CD14-positive monocyte (primary cell): ENCODE measurements around the gene NTN4. TPM values are rescaled to one million over a fixed set of nuclear protein-coding genes. Genes with fewer than 3 reads are reported as not detected.

Experiments
- DNase-seq, 3 donors: peaks; one replicate each; pipeline ENCODE4 v3.0.0-alpha.2; 2011 to 2022
- H2AFZ ChIP-seq: 2 replicates; pipeline ENCODE4 v1.6.0; 2012; ENCODE audit warnings: mild to moderate bottlenecking, low read depth, low read length, inconsistent platforms; ENCODE audit not compliant: insufficient read depth, poor library complexity, severe bottlenecking
- H3K27ac ChIP-seq, 2 donors: 1 replicate in 1 of 2; 2 replicates in 1 of 2; pipeline ENCODE4 v1.5.1; 2012 to 2013; ENCODE audit warnings: low read length in 2 of 2, control low read depth in 1 of 2, inconsistent platforms in 1 of 2, low read depth in 1 of 2, mild to moderate bottlenecking in 1 of 2
- H3K27me3 ChIP-seq, 2 donors: one replicate each; pipeline versions ENCODE4 v1.6.0 to v1.6.1; 2011 to 2013; ENCODE audit warnings: low read length in 2 of 2; ENCODE audit not compliant: control insufficient read depth in 2 of 2, insufficient read depth in 2 of 2
- H3K36me3 ChIP-seq, 2 donors: replicated peaks in 1 of 2; 1 replicate in 1 of 2; 2 replicates in 1 of 2; pipeline versions ENCODE4 v1.5.1 to v1.6.1; 2012 to 2013; ENCODE audit warnings: low read length in 2 of 2, control low read depth in 1 of 2, inconsistent platforms in 1 of 2, mild to moderate bottlenecking in 1 of 2; ENCODE audit not compliant: insufficient read depth in 2 of 2, control insufficient read depth in 1 of 2
- H3K4me1 ChIP-seq, 2 donors: 1 replicate in 1 of 2; 2 replicates in 1 of 2; pipeline versions ENCODE4 v1.5.1 to v1.6.1; 2012 to 2013; ENCODE audit warnings: low read length in 2 of 2, control low read depth in 1 of 2, inconsistent platforms in 1 of 2, mild to moderate bottlenecking in 1 of 2, moderate library complexity in 1 of 2; ENCODE audit not compliant: insufficient read depth in 2 of 2, control insufficient read depth in 1 of 2
- H3K4me2 ChIP-seq: replicated peaks from 2 replicates; pipeline ENCODE3; 2012; ENCODE audit warnings: low read length, moderate library complexity, mild to moderate bottlenecking; ENCODE audit not compliant: poor library complexity, severe bottlenecking; ENCODE audit errors: extremely low read depth
- H3K4me3 ChIP-seq, 3 experiments: fragments of 200-600 bp in 1 of 3; sonication (generic) in 1 of 3; replicated peaks in 1 of 3; 1 replicate in 2 of 3; 2 replicates in 1 of 3; pipeline ENCODE4 v1.5.1; 2011 to 2013; ENCODE audit warnings: low read length in 3 of 3, mild to moderate bottlenecking in 3 of 3, control low read depth in 2 of 3, low read depth in 2 of 3, inconsistent platforms in 1 of 3, moderate library complexity in 1 of 3
- H3K79me2 ChIP-seq: 2 replicates; pipeline ENCODE4 v1.6.0; 2012; ENCODE audit warnings: mild to moderate bottlenecking, control low read depth, inconsistent platforms, low read length, moderate library complexity; ENCODE audit not compliant: insufficient read depth
- H3K9ac ChIP-seq: 2 replicates; pipeline ENCODE4 v1.6.0; 2017; ENCODE audit warnings: low read length, mild to moderate bottlenecking; ENCODE audit not compliant: insufficient read depth, poor library complexity, severe bottlenecking
- H3K9me3 ChIP-seq, 2 donors: replicated peaks in 1 of 2; 1 replicate in 1 of 2; 2 replicates in 1 of 2; pipeline versions ENCODE4 v1.5.1 to v1.6.1; 2012 to 2013; ENCODE audit warnings: low read length in 2 of 2, control low read depth in 1 of 2; ENCODE audit not compliant: control insufficient read depth in 1 of 2, insufficient read depth in 1 of 2
- H4K20me1 ChIP-seq: 2 replicates; pipeline ENCODE4 v1.6.0; 2012; ENCODE audit warnings: mild to moderate bottlenecking, low read length, control low read depth, moderate library complexity; ENCODE audit not compliant: insufficient read depth
- H3K27ac Mint-ChIP-seq, 7 donors: one replicate each; pipeline ENCODE4 v1.8.0; 2020; ENCODE audit warnings: mild to moderate bottlenecking in 7 of 7, mixed read lengths in 7 of 7, moderate library complexity in 6 of 7, inconsistent platforms in 2 of 7
- H3K27me3 Mint-ChIP-seq, 3 donors: one replicate each; pipeline ENCODE4 v1.8.0; 2021 to 2022; ENCODE audit warnings: low read depth in 3 of 3, mild to moderate bottlenecking in 3 of 3, mixed read lengths in 3 of 3, moderate library complexity in 3 of 3, inconsistent platforms in 1 of 3
- H3K36me3 Mint-ChIP-seq, 2 donors: one replicate each; pipeline ENCODE4 v1.8.0; 2020; ENCODE audit warnings: mixed read lengths in 2 of 2, inconsistent platforms in 1 of 2, mild to moderate bottlenecking in 1 of 2
- H3K4me1 Mint-ChIP-seq: one replicate; pipeline ENCODE4 v1.8.0; 2020; ENCODE audit warnings: mild to moderate bottlenecking, mixed read lengths
- H3K4me3 Mint-ChIP-seq, 2 donors: one replicate each; pipeline ENCODE4 v1.8.0; 2020; ENCODE audit warnings: mild to moderate bottlenecking in 2 of 2, mixed read lengths in 2 of 2, moderate library complexity in 1 of 2
- H3K9me3 Mint-ChIP-seq, 7 donors: one replicate each; pipeline ENCODE4 v1.8.0; 2020 to 2022; ENCODE audit warnings: mixed read lengths in 7 of 7, mild to moderate bottlenecking in 6 of 7, moderate library complexity in 6 of 7, inconsistent platforms in 2 of 7
- CTCF ChIP-seq: fragments of 200-600 bp; IDR thresholded peaks from one replicate; pipeline ENCODE4 v1.8.0; 2022; ENCODE audit warnings: antibody characterized with exemption, mild to moderate bottlenecking
- WGBS: methylation state at CpG from one replicate; pipeline ENCODE4 v1.1.5; 2013; ENCODE audit warnings: missing lambda C conversion rate; ENCODE audit not compliant: insufficient coverage; 5-methylcytosine and 5-hydroxymethylcytosine counted together
- intact Hi-C, 2 donors: fragments of 100-400 bp; cut with micrococcal nuclease; formaldehyde crosslinking; loops; one replicate each; pipeline versions ENCODE4 v1.15.0 to v1.15.1; 2023
- polyA plus RNA-seq, 3 donors: library from polyadenylated mRNA; depleted of rRNA in 1 of 3; unstranded in 2 of 3; stranded (reverse) in 1 of 3; fragments of 300-500 nt in 2 of 3; fragments of >200 nt in 1 of 3; fragmentation: Illumina TruSeq in 2 of 3; gene quantifications; 1 replicate in 2 of 3; 2 replicates in 1 of 3; pipeline ENCODE4 v1.2.3, GENCODE V29; 2012 to 2021

NTN4 gene
- polyA plus RNA-seq, 3 donors: not detected

- no peak overlapping the region for H3K9ac ChIP-seq
- no peak for TF ChIP-seq CTCF
- no peak overlapping the region for H3K27ac ChIP-seq
- no peak for DNase-seq
- no peaks in the 10 kb centered on the region for H3K4me1 Mint-ChIP-seq
- H4K20me1 ChIP-seq: no peaks in the 10 kb centered on the region
- H3K4me3 ChIP-seq: no peak overlapping the region
- H3K27me3 Mint-ChIP-seq: peaks cover 4 to 13% (median 7%) of the 10 kb centered on the region in 3 donors
- H3K79me2 ChIP-seq: no peaks in the 10 kb centered on the region
- no peak overlapping the region for H2AFZ ChIP-seq
- no peaks in the 10 kb centered on the region for H3K4me1 ChIP-seq
- intact Hi-C loops: no loop called here
- H3K4me3 Mint-ChIP-seq: no peak overlapping the region
- WGBS: no CpG with 5 or more reads among the region's 1 CpG
- H3K9me3 ChIP-seq: no peaks in the 10 kb centered on the region
- no peak overlapping the region for H3K4me2 ChIP-seq
- H3K36me3 Mint-ChIP-seq: no peaks in the 10 kb centered on the region
- peaks cover 0 to 6% (median 5%) of the 10 kb centered on the region in 7 donors for H3K9me3 Mint-ChIP-seq
- H3K36me3 ChIP-seq: no peaks in the 10 kb centered on the region
- no peak overlapping the region for H3K27ac Mint-ChIP-seq
- no peaks in the 10 kb centered on the region for H3K27me3 ChIP-seq
Measured at GRCh38 chr12:95740751-95741150, 49.8 kb downstream of the NTN4 start.

DNA sequence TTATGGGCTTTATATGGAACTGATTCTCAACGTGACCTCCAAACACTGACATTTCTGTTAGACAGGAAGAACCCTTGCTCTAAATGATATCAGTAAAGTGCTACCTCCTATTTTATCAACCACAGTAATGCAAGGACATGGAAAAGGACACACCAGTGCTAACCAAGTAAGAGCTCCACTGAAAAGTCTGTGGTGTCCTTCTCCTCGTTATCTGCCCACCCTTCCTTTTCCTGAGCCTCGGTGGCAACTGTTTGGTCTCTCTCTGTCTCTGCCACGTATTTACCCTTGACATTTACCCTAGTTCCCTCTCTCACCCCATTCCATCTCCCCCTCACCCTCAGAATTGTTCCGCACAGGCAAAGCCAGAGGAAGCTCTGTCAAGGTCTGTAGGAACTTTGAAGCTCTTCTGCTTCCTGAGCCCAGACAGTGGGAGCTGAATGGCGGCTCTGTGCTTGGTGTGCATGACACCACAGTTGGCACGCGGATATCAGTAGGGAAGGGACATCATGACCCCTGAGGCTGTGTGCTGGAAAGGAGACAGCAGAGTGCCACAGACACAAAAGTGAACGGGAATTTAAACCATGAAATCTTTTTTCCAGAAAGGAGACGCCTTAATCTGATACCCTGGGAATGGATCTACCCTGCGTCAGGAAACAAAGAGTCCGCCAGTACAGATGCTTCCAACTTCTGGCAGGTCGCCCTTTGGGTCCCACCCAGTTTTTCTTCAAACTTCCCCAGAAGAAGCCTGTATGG is 50.8 kb downstream of the NTN4 start:
- Mint-ChIP-seq H3K27ac (no peak overlapping the region), H3K4me1 (no peaks in the 10 kb centered on the region), H3K4me3 (no peak overlapping the region), H3K9me3 (peaks cover 0 to 3% (median 0%) of the 10 kb centered on the region in 7 donors), H3K36me3 (no peaks in the 10 kb centered on the region), H3K27me3 (peaks cover 3 to 13% (median 7%) of the 10 kb centered on the region in 3 donors)
- no peak for DNase-seq
- 75% methylated on average over 9 of the region's 13 CpGs for WGBS
- H3K4me3 ChIP-seq: no peak overlapping the region
- no peaks in the 10 kb centered on the region for H3K4me1 ChIP-seq
- no peaks in the 10 kb centered on the region for H3K27me3 ChIP-seq
- intact Hi-C loops: no loop called here
- no peak for TF ChIP-seq CTCF
- no peaks in the 10 kb centered on the region for H4K20me1 ChIP-seq
- H2AFZ ChIP-seq: no peak overlapping the region
- no peak overlapping the region for H3K9ac ChIP-seq
- H3K27ac ChIP-seq: no peak overlapping the region
- H3K36me3 ChIP-seq: no peaks in the 10 kb centered on the region
- H3K9me3 ChIP-seq: no peaks in the 10 kb centered on the region
- H3K79me2 ChIP-seq: no peaks in the 10 kb centered on the region
- H3K4me2 ChIP-seq: no peak overlapping the region
